GM21717 (cell line): ENCODE results near the gene PI16.

Experiments used
- ATAC-seq: cut with Tn5 transposase; IDR thresholded peaks from one replicate; pipeline ENCODE4 v1.9.1; 2021; ENCODE audit warnings: mild to moderate bottlenecking, moderate library complexity; ENCODE audit not compliant: unreplicated experiment

Gene PI16

DNA sequence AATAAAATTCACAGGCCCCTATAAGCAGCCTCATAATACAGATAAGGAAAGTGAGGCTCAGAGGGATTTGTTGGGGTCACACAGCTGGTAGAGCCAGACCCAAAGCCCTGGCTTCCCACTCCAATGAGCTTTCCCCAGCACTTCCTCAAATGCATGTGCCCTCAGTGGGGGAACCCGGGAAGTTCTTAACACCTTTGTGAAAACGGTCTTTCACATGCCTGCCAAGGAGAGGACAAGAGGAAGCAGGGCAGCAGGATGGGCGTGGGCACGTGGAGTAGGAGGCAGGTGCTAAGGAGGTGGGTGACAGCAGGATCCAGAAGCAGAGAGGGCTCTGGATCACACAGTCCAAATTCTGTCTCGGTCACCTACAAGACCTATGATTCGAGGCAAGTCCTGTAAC lies 598 bp downstream of the PI16 start:
- no peak for ATAC-seq

DNA sequence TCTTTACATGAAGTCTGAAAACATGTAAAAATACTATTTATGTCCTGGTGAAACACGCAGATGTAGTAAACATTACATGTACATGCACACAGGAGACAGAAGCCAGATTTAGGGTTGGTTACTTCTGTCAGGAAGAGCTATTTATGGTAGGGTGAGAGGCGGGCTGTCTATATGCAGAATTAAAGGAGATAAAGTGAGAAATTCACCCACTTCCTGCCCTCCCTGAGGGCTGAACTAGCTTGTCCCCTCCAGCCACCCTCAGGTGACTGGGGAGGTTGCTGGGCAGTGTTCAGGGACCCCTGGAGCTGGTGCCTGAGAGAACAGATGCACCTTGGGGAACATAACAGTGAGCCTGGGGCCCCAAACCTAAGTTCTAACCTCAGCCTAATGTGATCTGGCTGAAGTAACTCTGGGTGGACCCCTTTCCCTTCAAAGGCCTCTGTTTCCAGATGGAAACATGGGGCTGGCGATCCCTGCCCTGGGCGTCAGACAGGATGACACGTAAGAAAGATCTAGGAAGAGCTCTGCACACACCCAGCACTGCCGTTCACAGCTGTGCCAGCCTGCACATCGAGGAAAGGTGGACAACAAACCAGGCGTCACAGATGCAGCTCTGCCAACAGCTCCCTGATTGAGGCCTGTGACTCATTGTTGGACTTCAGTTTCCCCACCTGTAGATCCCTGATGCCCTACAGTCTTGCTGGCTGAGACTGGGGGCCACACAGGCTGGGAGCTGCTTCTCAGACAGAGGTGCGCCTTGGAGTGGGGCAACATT lies 1.3 kb downstream of the PI16 start:
- ATAC-seq = no peak

DNA sequence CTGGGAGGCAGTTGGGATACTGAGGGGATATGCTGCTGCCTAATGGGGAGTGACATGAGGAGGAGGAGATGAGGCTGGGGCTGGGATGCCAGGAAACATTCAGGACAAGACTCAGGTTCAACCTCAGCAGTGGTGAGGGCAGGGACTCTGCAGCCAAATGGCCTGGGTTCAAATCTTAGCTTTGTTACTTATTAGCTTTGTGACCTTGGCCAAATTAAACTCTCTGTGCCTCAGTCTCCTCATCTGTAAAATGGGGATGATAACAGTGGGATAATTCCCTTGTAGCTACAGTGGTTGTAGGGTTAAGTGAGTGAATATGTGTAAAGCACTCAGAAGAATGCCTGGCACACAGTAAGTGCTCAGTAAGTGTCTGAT lies 1.9 kb downstream of the PI16 start:
- no peak for ATAC-seq

DNA sequence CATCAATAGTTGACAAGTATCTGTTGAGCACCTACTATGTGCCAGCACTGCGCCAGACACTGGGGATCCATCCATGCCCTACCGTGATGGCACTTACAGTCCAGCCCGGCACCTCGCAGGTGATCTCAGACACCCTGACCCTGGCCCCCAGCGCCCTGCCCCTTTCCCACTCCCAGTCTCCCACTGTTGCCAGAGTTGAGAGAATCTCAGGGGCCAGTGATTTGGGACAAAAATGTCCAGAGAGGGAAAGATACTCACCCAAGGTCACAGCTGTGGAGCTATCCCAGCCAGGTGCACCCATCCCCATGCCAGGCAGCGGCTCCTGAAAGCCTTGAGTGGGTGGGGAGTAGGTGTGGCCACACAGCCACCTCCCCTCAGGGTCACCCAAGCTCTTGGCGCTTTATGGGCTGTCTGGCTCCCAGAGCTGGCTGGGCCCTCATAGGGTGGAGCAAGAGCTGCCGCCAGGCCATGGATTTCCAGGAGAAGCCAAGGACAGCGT lies 3.3 kb downstream of the PI16 start:
- ATAC-seq = no peak

DNA sequence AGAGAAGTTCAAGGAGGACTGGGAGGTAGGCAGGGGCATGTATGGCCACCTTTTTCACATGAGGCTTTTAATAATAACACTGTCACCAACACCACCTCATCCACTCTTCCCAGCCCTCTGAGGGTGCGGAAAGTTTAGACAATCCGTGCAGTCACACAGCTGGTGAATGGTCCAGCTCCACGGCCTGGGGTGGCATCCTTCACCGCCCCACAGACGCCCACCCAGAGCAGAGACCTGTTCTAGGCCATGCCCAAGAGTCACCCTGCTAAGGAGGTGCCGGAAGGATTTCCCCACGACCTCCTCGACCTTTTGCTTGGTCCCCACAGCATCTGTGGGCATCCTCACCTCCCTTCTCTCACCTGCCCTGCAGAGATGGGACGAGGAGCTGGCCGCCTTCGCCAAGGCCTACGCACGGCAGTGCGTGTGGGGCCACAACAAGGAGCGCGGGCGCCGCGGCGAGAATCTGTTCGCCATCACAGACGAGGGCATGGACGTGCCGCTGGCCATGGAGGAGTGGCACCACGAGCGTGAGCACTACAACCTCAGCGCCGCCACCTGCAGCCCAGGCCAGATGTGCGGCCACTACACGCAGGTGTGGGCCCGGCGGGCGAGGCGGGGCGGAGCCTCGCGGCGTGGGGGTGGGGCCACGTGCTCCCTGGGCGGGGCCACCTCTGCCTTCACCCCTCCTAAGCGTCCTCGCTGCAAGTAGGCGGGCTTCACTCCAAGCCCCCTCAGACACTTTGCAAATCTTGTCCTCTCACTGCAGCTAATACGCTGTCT lies 4.4 kb downstream of the PI16 start:
- no peak for ATAC-seq

DNA sequence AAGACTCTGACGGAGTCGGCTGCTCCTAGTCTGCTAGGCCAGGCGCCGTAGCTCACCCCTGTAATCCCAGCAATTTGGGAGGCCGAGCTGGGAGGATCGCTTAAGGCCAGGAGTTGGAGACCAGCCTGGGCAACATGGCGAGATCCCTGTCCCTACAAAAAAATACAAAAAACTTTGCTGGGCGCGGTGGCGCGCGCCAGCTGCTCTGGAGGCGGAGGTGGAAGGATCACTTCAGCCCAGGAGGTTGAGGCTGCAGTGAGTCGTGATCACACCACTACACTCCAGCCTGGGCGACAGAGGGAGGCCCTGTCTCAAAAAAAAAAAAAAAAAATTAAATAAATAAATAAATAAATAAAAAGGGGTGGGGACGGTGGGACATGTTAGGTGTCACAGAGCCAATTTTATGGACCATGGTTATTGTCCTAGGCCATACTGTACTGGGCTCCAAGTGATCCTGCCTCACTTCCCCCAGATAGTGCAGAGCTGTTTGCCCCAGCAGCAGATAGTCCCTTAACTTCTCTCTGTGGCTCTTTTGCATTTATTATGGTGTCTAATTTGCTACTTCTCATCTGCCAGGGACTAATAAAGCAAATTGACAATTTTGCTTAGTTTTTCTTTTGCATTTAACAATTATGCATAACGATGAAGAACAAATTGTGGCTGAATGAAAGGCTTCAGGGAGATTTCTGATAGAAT lies 5.2 kb downstream of the PI16 start:
- no peak for ATAC-seq

DNA sequence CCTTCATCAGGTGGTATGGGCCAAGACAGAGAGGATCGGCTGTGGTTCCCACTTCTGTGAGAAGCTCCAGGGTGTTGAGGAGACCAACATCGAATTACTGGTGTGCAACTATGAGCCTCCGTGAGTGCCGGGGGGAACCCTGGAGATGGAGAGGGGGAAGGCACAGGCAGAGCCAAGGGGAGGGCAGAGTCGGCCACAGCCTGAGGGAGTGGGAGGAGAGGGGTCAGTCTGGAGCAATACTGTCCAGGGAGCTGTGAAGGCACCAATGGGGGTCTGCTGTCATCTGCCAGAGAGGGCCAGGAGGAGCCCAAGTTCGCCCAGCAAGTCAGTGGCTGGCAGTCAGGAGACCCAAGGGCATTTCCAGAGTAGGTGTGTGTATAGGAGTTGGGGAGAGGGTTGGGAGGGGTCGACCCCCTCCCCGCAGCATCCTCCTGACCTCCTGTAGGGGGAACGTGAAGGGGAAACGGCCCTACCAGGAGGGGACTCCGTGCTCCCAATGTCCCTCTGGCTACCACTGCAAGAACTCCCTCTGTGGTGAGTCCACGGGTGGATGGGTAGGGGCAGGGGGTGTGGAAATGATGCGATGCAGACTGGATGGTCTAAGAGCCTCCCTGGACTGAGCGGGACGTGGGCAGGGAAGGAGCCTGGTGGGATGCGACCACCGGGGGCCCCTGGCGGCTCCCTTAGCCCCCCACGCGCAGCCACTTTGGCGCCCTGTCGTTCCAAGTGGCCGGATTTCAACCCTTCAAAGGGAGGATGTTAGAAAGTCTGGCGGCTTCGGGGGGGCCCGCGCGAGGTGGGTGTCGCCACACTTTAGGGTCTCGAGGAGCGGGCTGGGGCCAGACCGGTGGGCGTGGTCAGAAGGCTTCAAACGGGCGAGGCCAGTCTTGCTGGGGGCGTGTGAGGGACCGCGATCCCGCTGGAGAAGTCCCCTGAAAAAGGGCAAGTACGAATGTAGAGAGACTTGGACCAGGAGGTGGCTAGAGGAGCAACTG lies 7.2 kb downstream of the PI16 start:
- ATAC-seq = no peak

DNA sequence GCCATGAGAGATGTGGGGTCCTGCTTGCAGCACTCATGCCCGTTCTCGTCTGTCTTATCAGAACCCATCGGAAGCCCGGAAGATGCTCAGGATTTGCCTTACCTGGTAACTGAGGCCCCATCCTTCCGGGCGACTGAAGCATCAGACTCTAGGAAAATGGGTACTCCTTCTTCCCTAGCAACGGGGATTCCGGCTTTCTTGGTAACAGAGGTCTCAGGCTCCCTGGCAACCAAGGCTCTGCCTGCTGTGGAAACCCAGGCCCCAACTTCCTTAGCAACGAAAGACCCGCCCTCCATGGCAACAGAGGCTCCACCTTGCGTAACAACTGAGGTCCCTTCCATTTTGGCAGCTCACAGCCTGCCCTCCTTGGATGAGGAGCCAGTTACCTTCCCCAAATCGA lies 8.3 kb downstream of the PI16 start:
- no peak for ATAC-seq

DNA sequence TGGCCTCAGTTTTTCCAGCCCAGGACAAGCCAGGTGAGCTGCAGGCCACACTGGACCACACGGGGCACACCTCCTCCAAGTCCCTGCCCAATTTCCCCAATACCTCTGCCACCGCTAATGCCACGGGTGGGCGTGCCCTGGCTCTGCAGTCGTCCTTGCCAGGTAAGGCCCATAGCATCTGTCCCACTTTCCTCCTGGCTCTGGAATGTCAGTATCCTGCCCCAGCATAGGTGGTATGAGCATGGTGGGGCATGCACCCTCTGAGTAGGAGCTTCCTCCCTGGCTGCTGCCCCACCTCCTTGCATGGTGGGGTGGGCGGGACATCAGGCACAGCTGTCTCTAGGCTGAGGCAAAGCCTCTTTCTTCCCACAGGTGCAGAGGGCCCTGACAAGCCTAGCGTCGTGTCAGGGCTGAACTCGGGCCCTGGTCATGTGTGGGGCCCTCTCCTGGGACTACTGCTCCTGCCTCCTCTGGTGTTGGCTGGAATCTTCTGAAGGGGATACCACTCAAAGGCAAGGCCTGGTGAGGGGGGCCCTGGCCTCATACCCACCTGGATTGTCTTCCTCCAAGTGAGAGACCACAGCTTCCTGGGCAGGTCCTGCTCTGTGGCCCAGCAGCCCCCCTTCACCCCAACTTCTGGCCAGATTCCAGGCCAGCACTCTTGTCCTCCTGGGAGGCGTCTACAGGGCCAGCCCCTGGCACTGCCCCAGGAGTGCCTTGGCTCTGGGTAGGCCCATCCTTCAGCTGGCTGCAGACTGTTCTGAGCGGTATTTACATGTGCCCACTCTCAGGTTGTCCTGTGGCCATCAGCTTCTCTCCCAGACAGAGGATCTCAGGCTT lies 9.1 kb downstream of the PI16 start:
- no peak for ATAC-seq

DNA sequence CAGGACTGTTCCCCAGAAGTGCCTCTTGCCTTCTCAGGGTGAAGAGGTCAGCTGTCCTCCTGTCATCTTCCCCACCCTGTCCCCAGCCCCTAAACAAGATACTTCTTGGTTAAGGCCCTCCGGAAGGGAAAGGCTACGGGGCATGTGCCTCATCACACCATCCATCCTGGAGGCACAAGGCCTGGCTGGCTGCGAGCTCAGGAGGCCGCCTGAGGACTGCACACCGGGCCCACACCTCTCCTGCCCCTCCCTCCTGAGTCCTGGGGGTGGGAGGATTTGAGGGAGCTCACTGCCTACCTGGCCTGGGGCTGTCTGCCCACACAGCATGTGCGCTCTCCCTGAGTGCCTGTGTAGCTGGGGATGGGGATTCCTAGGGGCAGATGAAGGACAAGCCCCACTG lies 9.8 kb downstream of the PI16 start:
- ATAC-seq = no peak

DNA sequence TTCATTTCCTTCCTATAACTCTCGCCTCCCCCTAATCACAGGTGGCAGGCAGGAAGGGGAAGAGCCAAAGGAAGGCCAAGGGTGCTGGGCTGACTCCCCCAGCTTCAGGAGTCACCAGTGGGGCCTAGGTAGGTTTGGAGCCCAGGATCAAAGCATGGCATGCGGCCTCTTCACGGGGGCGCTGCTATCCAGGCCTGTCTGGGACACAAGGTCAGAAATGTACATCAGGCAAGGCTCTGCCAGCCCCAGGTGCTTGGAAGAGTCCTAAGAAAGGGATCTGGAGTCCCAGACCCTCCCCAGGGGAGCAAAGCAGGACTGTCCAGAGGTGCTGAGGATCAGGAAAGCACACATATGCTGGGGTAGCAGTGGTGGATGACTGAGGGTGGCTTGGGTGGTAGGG lies 10.4 kb downstream of the PI16 start:
- ATAC-seq = no peak

DNA sequence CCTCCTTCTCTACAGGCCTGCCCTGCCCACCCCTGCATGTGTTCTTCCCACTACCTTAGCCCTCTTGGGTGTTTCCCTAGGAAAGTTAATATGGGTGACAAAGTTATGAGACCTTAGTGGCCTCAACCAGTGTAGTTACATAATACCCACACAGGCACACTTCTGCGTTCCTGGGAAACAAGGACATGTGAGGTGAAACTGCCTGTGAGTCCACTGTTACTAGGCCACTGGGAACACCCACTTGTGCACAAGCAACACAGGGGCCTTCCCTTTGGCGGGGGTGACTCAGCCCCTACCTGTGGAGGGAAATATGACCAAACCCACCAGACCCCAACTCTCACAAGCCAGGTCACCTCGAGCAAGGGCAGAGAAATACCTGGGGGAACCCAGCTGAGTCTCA lies 12.8 kb downstream of the PI16 start:
- no peak for ATAC-seq

DNA sequence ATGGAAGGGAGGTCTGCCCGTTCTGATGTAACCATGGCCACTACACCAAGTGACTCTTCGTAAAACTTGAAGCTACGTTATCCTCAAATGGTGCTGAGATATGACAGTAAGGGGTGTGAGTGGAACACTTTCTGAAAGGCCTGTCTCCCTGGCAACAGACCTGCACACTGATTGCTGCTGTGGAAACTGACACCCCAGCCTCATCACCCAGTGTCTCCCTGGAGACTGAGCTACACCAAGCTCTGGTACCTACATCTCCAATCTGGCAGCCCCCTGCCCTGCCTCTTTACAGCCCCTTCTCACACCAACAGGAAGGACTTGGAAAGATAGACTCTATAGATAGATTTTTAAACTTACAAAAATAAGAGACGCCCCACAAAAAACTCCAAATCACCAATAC lies 13.2 kb downstream of the PI16 start:
- ATAC-seq = no peak

DNA sequence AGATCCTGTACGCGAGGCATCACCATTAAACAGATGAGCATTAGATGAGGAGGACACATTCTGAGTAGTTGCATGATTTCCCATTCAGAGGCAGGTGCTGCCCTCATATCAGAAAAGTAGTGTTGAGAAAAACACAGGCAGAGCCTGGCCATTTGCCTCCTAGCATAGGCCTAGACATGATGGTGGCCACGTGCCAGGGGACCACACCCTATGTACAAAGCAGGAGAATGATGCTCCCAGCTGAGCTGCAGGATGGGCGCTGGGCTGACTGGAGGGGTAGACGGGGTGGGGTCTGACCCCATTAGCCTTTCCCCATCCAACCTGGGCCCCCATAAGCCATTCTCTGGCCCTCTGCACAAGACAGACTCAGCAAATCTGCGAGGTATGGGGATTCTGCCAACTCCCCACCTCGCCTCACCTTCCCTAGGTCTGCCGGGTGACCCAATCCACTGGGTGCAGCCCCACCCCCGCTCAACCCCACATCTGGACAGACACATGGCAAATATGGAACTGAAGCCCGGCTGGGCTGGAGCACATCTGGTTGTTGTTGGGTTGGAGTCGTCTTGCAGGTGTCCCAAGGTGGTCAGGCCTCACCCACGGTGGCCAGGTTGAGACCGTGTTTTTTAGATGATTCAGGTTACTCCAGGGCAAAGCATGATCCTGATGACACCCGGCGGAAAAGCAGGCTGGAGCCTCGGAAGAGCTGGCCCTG lies 13.9 kb downstream of the PI16 start:
- ATAC-seq = no peak

DNA sequence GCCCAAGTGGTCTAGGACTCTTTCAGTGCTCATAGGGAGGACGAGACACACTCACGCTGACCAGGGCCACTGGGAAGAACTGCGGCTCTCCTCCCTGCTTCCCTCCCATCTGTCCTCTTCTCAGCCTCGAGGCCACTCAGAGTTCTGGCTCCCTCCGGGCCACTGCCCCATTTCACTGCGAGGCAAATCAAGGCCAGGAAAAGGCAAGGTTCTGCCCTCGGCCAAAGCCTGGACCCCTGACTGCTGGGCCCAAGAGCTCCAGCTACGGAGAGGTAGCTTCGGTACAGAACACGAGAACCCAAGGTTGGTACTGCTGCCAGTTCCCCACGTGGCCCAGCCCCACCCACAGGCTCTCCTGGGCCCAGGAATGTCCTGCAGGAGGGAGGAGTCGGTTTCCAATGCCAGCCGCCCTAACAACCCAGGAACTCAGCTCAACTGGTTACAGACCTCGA lies 14.7 kb downstream of the PI16 start:
- no peak for ATAC-seq

DNA sequence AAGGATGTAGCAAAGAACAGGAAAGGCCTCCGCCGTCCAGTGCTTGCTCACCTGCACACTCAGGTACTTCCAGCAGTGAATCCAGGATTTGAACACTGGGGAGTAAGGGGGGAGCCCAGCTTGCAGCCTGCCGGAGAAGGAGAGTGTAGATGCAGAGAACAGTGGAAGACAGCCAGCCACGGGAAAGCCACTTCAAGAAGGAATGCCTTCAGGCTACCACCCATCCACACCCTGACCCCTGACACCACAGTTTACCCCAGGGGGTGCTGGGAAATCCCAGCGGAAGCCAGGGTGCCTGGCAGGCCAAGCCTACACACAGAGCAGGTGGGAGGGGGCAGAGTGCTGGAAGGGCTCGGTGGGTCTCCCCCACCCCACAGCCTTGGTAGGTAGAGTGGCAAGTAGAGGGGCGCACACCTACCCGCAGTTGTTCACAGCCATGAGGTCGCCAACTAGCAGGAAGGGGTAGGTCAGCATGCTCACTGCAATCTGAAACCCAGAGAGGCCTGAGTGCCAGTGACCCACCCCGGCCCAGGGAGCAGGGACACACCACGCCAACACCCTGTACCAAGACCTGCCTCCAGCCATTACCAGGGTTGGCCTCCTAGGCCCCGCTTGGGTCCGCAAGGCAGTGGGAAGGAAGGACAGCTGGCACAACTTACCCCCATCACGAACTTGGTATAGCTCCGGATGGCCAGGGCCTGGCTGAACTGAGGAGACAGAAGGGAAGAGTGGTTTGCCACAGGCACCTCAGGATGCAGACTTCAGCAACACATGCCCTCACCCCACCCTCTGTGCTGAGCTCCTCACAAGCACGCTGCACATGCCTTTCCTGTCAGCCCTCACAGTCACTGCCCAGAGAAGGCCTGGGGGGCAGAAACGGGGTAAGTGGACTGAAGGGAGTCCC lies 15.7 kb downstream of the PI16 start:
- ATAC-seq = no peak

DNA sequence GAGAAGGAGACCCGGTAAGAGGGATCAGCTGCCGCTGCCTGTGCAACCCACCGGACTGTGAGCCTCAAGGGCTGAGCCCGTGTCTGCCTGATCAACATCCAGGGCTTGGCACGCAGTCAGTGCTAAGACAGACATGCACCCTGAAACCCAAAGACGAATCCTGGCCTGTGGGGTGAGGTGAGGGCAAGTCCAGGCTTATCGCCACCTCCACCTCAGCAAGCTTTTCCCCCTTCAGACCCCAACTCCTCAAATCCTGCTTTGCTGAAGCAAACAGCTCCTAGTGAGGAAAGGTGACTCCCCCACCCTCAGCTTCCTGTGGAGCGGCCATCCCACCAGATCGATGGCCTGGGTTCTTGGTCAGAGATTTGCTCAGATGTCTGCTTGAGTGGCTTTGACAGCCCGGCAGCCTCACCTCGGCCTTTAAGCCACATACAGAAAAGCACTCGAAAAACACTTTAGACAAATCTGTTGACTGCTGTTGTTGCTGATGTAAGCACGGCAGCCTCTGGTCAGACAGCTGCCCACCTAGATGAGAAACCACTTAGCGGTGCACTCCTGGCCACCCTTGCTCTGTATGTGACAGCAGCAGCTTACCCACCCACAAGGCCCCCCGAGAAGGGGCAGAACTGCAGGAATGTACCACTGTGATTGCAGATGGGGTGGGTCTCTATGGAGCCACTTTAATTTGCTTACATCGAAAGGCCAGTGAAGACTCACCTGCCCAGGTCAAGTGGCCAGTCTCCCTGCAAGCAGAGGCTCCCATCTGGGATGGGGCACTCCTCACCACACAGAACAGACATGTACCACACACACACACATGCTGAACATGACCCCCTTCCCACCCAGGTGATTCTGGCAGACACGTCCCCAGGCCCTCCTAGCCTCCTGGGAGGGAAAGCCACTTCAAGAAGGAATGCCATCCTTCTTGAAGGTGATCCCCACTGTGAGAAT lies 16.6 kb downstream of the PI16 start:
- no peak for ATAC-seq
